HG02763 (cell line): Measurements from ENCODE around the gene UBE2E3.
A peak's percentile ranks its signal among the peaks of the same experiment; 100 is the strongest.
"Not testable (repeated sequence)": the region's sequence is repeated elsewhere in the genome, so short reads cannot be mapped to it uniquely, and the experiment has no call there.

Experiments used
- ATAC-seq: cut with Tn5 transposase; IDR thresholded peaks from one replicate; pipeline ENCODE4 v1.9.1; 2021; ENCODE audit warnings: mild to moderate bottlenecking, moderate library complexity; ENCODE audit not compliant: unreplicated experiment

Gene UBE2E3

GRCh38 chr2:181025004-181025403 lies 44.6 kb downstream of the UBE2E3 start:
- ATAC-seq: no peak

DNA sequence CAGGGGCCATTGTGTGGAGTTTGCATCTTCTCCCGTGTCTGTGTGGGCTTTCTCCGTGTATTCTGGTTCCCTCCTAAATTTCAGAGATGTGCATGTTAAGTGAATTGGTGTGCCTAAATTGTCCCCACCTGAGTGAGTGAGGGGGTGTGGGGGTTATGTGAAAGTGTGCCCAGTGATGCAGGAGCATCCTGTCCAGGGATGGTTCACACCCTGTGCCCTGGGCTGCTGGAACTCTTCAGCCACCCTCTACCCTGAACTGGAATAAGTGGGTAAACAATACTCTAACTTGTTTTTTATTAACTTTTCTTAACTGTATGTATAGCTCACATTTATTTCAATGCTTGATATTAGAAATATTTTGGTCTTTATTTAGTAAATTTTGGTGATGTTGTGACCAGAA lies 56.0 kb downstream of the UBE2E3 start:
- ATAC-seq: no peak

GRCh38 chr2:181036848-181037603 lies 56.6 kb downstream of the UBE2E3 start:
- ATAC-seq: no peak

GRCh38 chr2:181037922-181038321 lies 57.5 kb downstream of the UBE2E3 start:
- ATAC-seq: no peak

DNA sequence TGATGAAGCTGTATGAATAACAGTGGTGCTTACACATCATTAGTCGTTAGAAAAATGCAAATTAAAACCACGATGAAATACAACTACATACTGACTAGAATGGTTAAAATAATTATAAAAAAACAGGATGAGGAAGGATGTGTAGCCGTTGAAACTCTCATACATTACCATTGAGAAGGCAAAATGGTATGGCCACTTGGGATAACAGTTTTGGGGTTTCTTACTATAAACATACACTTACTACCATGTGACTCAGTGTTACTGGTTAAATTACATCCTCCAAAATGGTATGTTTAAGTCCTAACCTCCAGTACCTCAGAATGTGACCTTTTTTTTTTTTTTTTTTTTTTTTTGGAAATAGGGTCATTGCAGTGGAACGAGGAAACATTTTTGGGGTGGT lies 58.4 kb downstream of the UBE2E3 start:
- no peak for ATAC-seq

DNA sequence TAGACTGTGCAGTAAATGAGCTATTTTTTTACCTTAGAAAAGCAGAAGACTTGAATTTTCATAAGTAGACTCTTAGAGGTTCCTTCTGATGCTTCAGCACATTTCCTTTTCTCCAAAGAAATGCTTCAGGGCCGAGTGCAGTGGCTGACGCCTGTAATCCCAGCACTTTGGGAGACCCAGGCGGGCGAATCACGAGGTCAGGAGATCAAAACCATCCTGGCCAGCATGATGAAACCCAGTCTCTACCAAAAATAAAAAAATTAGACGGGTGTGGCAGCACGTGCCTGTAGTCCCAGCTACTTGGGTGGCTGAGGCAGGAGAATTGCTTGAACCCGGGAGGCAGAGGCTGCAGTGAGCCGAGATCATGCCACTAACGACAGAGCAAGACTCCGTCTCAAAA lies 60.4 kb downstream of the UBE2E3 start:
- ATAC-seq: not testable (repeated sequence)

DNA sequence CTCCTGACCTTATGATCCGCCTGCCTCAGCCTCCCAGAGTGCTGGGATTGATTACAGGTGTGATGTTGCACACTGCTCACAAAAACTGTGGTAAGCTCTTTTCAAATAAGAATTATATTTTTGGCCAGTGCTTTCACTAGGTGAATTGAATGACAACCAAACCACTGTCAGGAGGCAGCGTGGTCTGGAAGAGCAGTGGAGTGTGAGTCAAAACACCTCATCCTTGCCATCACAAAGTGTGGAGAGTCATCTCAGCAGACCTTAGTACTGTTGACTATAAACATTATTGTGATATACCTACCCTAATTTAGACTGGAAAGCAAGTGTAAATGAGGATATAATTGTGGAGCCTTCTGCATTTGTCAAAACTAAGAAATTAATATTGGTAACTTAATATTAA lies 61.3 kb downstream of the UBE2E3 start:
- no peak for ATAC-seq

GRCh38 chr2:181042706-181043105 lies 62.3 kb downstream of the UBE2E3 start:
- ATAC-seq: no peak

GRCh38 chr2:181046833-181047232 lies 66.4 kb downstream of the UBE2E3 start:
- no peak for ATAC-seq

- ATAC-seq: no peak
These were observed 67.4 kb downstream of the UBE2E3 start for GRCh38 chr2:181047829-181048228.

- no peak for ATAC-seq
These were observed 71.6 kb downstream of the UBE2E3 start for GRCh38 chr2:181051861-181052522.

- no peak for ATAC-seq
These were observed 72.1 kb downstream of the UBE2E3 start for GRCh38 chr2:181052523-181052891.

- ATAC-seq: no peak
These were observed 73.9 kb downstream of the UBE2E3 start for GRCh38 chr2:181054256-181054655.

DNA sequence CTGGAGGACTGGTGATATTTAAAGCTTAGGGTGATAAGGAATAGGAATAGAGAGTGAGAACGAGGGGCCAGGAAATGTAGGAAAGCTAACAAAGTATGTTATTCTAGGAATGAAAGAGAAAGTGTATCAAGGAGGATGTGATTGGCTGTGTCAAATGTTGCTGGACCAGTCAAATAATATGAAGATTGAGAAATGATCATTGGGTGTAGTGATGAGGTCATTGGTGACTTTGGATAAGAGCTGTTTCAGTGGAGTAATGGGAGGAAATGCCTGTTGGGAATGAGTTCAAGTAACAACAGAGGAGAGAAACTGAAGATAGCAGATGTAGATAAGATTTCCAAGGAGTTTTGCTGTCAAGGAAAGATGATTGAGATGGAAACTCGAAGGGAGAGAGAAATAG lies 74.4 kb downstream of the UBE2E3 start:
- no peak for ATAC-seq

DNA sequence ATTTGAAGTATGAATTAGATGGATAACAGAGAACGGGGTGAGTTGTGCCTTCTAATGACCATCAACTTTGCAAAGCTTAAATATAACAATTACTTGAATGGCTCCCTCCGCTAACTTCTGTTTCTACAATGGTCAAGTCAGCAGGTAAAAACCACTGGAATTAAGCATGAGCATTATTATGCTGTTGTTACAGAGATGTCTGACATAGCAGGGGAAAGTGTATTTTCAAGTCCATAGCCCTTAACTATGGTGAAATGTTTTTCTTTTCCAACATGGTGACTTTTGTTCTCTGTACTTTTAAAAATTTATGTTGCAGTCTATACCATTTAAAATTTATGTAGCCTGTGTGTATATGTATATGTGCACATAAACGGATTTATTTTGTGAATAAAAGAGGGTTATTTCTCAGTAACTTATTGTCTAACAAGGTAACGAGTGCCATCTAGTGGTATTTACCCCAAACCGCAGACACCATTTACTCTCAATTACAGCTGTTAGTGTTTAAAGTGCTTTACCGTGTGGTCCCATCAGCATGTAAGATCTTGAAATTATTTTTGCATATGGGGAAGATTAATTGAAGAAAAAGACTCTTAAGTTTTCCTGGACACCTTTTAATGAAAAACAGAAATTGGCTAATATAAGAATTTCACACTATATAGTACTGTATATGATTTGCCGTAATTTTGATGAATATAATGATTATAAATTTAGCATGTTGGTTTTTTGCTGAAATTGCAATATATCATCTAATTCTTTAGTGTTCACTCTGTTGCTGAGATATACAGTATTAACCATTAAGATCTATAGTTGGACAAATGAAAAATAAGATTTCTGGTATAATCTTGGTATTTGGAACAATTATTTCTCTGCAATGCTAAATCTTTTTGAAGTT lies 78.2 kb downstream of the UBE2E3 start:
- ATAC-seq: peak; percentile 68

DNA sequence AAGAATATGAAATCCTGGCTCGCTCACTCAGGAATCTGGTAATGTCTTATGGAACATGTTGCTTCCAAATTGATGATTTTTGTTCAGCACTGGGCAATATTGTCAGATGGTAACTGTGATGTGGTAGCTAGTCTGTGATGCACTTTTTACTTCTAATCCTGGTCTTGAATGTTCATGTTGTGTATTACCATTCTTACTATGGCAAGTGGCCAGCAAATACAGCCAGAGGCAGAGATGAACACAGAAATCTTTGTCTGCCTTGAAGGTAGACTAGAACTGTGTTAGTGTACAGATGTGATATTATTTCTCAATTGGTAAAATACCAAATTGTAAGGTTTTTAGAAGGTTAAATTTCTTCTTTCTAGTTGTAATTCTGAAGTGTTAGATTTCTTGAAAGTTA lies 83.3 kb downstream of the UBE2E3 start:
- no peak for ATAC-seq

DNA sequence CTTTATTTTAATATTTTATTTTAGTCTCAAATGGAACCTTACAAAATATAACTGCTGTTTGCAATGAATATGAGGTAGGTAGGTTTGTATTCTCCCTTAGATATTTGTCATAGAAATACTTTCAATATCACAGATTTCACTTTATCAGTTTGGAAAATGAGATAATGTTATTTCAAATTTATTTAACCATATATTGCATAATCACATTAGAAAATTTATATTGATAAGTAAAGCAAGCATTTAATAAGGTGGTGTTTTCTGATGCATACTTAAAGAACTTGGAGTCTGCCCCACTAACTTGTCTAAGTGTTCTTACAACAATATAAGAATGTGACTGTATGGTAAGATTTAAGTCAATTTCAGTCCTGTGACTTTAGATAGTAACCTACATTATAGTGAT lies 85.1 kb downstream of the UBE2E3 start:
- ATAC-seq: no peak

GRCh38 chr2:181066333-181066732 lies 85.9 kb downstream of the UBE2E3 start:
- no peak for ATAC-seq

GRCh38 chr2:181070119-181070835 lies 89.9 kb downstream of the UBE2E3 start:
- ATAC-seq: no peak

DNA sequence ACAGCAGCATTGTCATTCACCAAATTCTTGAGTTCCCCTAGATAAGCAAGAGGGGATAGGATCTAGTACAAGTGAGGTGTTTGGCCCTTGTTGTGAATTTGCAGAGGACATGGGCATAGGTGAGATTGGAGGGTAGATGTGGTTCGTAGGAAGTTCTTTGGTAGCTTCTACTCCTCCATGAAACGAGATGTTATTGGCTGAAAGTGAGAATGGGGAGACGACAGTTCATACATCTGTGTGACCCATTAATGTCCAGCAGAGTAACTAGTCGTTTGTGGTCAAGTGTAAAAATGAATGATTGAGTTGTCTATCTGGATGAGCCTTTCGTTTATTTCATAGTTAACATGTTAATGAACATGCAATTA lies 90.4 kb downstream of the UBE2E3 start:
- ATAC-seq: no peak
